VCaP (cell line): ENCODE results near the gene SLC6A11.
A peak's percentile ranks its signal among the peaks of the same experiment; 100 is the strongest.

Source experiments
- H3K27ac ChIP-seq: fragments of 450-650 bp; 2 replicates; pipeline ENCODE4 v1.5.1; 2017
- TF ChIP-seq, protein P1 (sequence below): fragments of 450-650 bp; conservative IDR thresholded peaks from 2 replicates; pipeline ENCODE4 v1.5.1; 2017; ENCODE audit warnings: mild to moderate bottlenecking, moderate library complexity

SLC6A11 gene

DNA sequence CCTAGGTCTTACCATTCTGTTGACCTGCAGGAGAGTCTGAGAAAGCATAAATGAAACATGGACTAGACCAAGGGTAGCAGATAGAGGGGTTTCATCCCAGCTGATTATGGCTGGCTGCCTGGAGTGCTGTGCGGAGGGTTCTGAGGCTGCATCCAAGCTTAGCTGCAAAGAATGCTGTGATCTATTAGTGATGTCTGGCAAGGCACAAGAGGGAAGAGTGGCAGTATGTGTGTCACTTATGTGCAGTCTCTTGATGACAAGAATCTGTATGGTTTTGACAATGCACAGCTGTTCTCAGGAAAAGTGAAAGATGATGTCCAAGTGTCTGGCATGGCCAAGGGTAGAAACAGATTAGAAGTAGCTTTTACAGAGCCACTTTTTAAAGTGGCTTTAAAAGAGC lies 54.3 kb downstream of the SLC6A11 start:
- no peak overlapping the region for H3K27ac ChIP-seq
- TF ChIP-seq, protein P1, sequence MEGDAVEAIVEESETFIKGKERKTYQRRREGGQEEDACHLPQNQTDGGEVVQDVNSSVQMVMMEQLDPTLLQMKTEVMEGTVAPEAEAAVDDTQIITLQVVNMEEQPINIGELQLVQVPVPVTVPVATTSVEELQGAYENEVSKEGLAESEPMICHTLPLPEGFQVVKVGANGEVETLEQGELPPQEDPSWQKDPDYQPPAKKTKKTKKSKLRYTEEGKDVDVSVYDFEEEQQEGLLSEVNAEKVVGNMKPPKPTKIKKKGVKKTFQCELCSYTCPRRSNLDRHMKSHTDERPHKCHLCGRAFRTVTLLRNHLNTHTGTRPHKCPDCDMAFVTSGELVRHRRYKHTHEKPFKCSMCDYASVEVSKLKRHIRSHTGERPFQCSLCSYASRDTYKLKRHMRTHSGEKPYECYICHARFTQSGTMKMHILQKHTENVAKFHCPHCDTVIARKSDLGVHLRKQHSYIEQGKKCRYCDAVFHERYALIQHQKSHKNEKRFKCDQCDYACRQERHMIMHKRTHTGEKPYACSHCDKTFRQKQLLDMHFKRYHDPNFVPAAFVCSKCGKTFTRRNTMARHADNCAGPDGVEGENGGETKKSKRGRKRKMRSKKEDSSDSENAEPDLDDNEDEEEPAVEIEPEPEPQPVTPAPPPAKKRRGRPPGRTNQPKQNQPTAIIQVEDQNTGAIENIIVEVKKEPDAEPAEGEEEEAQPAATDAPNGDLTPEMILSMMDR, result no peak

DNA sequence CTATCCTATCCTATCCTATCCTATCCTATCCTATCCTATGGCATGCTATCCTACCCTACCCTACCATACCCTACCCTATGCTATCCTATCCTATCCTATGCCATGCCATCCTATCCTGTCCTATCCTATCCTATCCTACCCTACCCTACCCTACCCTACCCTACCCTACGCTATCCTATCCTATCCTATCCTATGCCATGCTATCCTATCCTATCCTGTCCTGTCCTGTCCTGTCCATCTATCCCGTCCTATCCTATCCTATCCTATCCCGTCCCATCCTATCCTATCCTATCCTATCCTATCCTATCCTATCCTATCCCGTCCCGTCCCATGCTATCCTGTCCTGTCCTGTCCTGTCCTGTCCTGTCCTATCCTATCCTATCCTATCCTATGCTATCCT lies 57.4 kb downstream of the SLC6A11 start:
- H3K27ac ChIP-seq, result no peak overlapping the region
- TF ChIP-seq, protein P1, result no peak

DNA sequence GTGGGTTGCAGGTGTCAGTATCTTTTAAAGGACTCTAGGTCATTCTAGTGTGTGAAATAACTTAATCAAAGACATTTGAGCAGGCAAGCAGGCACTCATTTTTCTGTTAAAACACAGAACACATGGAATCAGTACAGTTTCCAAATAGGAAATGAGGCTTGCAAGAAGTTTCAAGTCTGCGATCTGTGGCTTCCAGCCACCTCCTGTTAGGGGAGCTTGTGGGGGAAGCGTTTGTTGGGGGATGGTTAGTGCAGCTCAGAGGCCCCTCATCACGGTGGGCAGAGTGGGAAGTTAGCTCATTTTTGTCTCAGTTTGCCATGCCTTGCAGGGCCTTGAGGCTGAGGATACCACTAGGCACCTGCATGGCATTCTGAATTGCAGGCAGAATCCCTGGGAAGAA lies 59.9 kb downstream of the SLC6A11 start:
- no peak overlapping the region for H3K27ac ChIP-seq
- TF ChIP-seq, protein P1, result no peak

DNA sequence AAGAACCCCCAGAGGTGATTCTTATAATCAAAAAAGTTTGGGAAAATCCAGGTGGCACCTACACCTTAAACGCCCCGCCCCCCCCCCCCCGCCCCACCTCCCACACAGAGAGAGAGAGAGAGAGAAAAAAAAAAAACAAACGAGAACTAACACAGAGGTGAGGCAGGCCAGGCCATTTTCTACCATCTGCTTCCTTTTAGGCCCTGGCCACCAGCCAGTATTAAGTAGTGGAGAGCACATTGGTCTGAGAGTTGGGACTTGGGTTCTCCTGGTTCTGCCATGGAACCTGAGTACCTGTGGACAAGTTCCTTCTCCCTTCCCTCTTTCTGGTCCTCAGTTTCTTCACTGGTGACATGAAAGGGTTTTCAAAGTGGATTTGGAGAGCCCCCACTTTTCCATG lies 60.6 kb downstream of the SLC6A11 start:
- TF ChIP-seq, protein P1, result no peak
- H3K27ac ChIP-seq, result no peak overlapping the region

DNA sequence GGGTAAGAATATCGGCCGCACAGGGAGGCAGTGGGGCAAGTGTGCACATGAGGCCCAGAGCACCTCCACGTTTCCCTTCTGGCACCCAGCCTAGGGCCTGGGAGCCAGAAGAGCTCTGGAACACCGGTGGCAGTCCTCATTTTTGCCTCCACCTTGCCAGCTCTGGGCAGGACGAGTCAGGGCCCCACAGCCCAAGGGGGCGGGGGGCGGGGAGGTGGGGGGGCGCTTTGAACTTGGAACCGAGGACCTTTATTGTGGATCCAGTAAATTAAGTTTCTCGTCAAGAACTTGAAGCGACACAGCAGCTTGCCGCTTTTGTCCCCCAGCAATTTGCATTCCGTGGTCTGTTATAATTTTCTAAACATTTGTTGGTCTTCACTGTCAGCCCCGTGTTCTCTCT lies 66.8 kb downstream of the SLC6A11 start:
- peak overlapping the region; percentile 45; the same call in 1 of the 2 replicates for H3K27ac ChIP-seq
- TF ChIP-seq, protein P1, result no peak

DNA sequence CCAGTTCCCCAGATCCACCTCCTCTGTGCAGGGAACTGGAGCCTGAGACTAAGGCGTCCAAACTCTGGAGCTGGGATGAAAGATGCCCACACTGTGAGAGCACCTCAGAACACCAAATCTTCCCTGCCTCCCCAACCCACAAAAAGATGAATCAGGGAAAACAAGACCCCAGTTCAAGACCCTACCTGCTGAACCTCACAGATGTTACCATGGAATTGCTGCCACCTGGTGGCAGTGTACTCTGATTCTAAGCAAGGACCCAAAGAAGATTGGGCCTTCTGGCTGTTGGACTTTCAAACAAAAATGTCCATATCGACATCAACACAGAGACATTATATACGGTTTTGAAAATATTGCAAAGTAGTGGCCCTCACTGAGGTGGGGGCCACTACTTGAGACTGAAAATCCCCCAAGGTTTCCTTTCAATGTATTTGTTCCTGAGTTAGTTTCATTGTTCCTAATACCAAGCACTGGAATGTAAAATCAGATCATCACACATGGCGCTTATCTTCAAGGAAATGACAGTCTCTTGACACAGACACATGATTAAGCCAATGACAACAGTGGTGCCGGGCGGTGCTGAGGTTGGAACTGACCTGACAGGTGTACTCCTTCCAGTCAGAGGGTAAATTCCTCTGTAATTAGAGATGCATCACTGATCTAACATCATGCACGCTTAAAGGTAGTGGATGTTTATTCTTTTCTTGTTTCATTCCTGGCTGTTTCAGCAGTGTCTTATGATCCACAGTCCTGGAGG lies 67.6 kb downstream of the SLC6A11 start:
- H3K27ac ChIP-seq, result peak overlapping the region; percentile 45
- TF ChIP-seq, protein P1, result peak; percentile 81

DNA sequence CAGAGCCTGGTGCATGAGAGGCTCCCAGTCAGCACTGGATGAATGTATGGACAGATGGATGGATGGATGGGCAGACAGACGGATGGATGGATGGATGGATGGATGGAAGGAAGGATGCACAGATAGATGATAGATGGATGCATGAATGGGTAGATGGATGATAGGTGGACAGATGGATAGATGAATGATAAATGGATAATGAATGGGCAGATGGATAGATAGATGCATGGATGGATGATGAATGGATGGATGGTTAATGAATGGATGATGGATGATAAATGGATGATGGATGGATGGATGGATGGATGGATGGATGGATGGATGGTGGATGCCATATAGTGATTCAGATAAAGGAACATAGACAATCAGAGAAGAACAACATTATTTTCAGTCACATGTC lies 71.0 kb downstream of the SLC6A11 start:
- H3K27ac ChIP-seq, result no peak overlapping the region
- TF ChIP-seq, protein P1, result no peak
